ENCODE measurements around the gene KCNK1. TPM values are rescaled to one million over a fixed set of nuclear protein-coding genes. Genes with fewer than 3 reads are reported as not detected.

The KCNK1 gene
- total RNA-seq, 1 experiment from 2014 or later, result 31.1 TPM

DNA sequence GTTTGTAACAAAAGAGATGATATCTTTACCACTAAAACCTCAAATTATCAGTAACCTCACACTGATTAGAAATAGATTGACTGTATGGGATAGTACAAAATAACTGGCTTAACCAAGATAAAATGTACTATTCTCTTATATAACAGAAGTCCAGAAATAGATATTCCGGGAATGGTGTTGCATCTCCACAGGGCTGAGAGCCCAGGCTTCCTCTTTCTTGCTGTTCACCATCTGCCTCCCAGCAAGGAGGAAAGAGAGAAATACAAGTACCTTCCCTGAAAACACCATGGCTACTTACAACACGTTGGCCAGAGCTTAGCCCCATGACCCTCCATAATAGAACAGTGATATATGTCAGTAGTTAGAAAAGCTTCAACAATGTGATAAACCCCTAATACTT, 47.0 kb upstream of the KCNK1 start:
- no peak for ATAC-seq
- no peaks in the 10 kb centered on the region for H3K9me2 ChIP-seq (replicated peaks; ENCODE audit: low read length)
- no peak overlapping the region for H3K4me3 ChIP-seq (ENCODE audit: low read length)

DNA sequence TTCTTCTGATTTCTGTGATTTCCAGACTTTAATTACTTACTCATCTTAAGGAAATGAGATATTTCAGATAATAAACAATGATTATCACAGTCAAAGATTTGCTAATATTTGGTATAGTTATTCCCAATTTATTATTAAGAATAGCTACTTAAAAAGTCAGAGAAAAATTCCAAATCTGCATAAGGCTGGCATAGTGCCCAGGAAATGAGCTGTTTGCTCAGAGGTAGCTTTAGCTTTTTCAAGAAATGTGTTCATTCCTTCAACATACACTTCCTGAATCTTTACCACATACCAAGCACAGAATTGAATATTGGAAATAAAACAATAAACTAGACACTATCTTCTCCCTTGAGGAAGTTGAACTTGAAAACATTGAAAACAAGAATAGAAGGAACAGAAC, 44.3 kb upstream of the KCNK1 start:
- Histone ChIP-seq H3K79me2 (ENCODE audit: low read length) (no peaks in the 10 kb centered on the region), H3K27ac (ENCODE audit: low read length) (no peak overlapping the region), H3K9me2 (replicated peaks; ENCODE audit: low read length) (no peaks in the 10 kb centered on the region), H3K36me3 (ENCODE audit: low read depth, low read length) (no peaks in the 10 kb centered on the region), H4K20me1 (ENCODE audit: low read length) (no peaks in the 10 kb centered on the region), H3K9ac (ENCODE audit: low read length) (no peak overlapping the region), H3K9me3 (ENCODE audit: low read length) (no peaks in the 10 kb centered on the region), H3K4me1 (ENCODE audit: insufficient read depth, low read length) (no peaks in the 10 kb centered on the region), H2AFZ (ENCODE audit: low read length) (no peak overlapping the region), H3K4me2 (ENCODE audit: low read length) (no peak overlapping the region), H3K4me3 (ENCODE audit: low read length) (no peak overlapping the region), H3F3A (ENCODE audit: low read length, unreplicated experiment) (no peaks in the 10 kb centered on the region), H3K27me3 (ENCODE audit: low read length) (no peaks in the 10 kb centered on the region)
- intact Hi-C loops (cut with micrococcal nuclease), result no loop called here
- no peak for ATAC-seq
- CTCF ChIA-PET, result no interaction called here
- POLR2A ChIA-PET (ENCODE audit: unreplicated experiment), result interaction anchor here (0.6 kb wide), 1 partner anchor 338 kb away, joined by 4 read pairs; no protein-coding TSS in a partner anchor
- no TSS peak for BruUV-seq (replicated peaks)
- DNase-seq, result peak; percentile 32
- no peak for TF ChIP-seq EZH2phosphoT487 (IDR thresholded peaks at IDR 0.05; ENCODE audit: borderline replicate concordance, low read length)
- TF ChIP-seq, protein P1, sequence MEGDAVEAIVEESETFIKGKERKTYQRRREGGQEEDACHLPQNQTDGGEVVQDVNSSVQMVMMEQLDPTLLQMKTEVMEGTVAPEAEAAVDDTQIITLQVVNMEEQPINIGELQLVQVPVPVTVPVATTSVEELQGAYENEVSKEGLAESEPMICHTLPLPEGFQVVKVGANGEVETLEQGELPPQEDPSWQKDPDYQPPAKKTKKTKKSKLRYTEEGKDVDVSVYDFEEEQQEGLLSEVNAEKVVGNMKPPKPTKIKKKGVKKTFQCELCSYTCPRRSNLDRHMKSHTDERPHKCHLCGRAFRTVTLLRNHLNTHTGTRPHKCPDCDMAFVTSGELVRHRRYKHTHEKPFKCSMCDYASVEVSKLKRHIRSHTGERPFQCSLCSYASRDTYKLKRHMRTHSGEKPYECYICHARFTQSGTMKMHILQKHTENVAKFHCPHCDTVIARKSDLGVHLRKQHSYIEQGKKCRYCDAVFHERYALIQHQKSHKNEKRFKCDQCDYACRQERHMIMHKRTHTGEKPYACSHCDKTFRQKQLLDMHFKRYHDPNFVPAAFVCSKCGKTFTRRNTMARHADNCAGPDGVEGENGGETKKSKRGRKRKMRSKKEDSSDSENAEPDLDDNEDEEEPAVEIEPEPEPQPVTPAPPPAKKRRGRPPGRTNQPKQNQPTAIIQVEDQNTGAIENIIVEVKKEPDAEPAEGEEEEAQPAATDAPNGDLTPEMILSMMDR (conservative IDR thresholded peaks at IDR 0.05; ENCODE audit: low read depth, low read length), result no peak

More for the DNA sequence above, 47.0 kb upstream of the KCNK1 start:
- Histone ChIP-seq H3K9me3 (ENCODE audit: low read length) (peaks cover 9% of the 10 kb centered on the region), H3K4me2 (ENCODE audit: low read length) (no peak overlapping the region), H3K9ac (ENCODE audit: low read length) (no peak overlapping the region), H3F3A (ENCODE audit: low read length, unreplicated experiment) (no peaks in the 10 kb centered on the region), H3K36me3 (ENCODE audit: low read depth, low read length) (no peaks in the 10 kb centered on the region), H4K20me1 (ENCODE audit: low read length) (no peaks in the 10 kb centered on the region), H3K4me1 (ENCODE audit: insufficient read depth, low read length) (no peaks in the 10 kb centered on the region), H3K27ac (ENCODE audit: low read length) (no peak overlapping the region), H3K27me3 (ENCODE audit: low read length) (no peaks in the 10 kb centered on the region), H2AFZ (ENCODE audit: low read length) (no peak overlapping the region), H3K79me2 (ENCODE audit: low read length) (no peaks in the 10 kb centered on the region)
- intact Hi-C loops (cut with micrococcal nuclease), result no loop called here
- ChIA-PET POLR2A (ENCODE audit: unreplicated experiment) (no interaction called here), CTCF (no interaction called here)
- no TSS peak for BruUV-seq (replicated peaks)
- TF ChIP-seq EZH2 (IDR thresholded peaks at IDR 0.05; ENCODE audit: low read length, unreplicated experiment) (no peak), EZH2phosphoT487 (IDR thresholded peaks at IDR 0.05; ENCODE audit: borderline replicate concordance, low read length) (no peak)
- TF ChIP-seq, protein P1 (conservative IDR thresholded peaks at IDR 0.05; ENCODE audit: low read depth, low read length), result no peak
- no peak for DNase-seq

DNA sequence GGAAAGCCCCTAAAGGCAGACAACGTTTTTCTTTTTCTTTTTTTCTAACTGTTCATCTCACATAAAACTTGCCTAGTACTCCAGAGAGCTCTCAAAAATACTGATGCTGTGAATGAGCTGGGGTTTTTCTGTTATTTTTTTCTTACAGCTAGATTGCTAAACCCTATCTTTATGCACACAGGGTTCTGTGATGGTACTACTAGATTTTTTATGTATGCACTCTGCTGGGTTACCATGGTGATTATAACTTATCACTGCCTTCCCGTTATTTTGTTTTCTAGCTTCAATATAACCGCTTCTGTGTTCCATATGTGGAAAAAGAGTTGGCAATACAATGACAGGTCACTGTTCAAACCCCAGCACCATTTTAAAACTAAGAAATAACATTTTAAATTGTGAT, 43.7 kb upstream of the KCNK1 start:
- intact Hi-C loops (cut with micrococcal nuclease), result no loop called here
- no TSS peak for BruUV-seq (replicated peaks)
- Histone ChIP-seq H3K4me1 (ENCODE audit: insufficient read depth, low read length) (no peaks in the 10 kb centered on the region), H2AFZ (ENCODE audit: low read length) (no peak overlapping the region), H3K4me3 (ENCODE audit: low read length) (no peak overlapping the region), H3K27ac (ENCODE audit: low read length) (no peak overlapping the region), H3K4me2 (ENCODE audit: low read length) (no peak overlapping the region), H3K79me2 (ENCODE audit: low read length) (no peaks in the 10 kb centered on the region), H3K9me2 (replicated peaks; ENCODE audit: low read length) (no peaks in the 10 kb centered on the region), H3K9ac (ENCODE audit: low read length) (no peak overlapping the region), H3F3A (ENCODE audit: low read length, unreplicated experiment) (no peaks in the 10 kb centered on the region), H3K27me3 (ENCODE audit: low read length) (no peaks in the 10 kb centered on the region), H4K20me1 (ENCODE audit: low read length) (no peaks in the 10 kb centered on the region), H3K9me3 (ENCODE audit: low read length) (no peaks in the 10 kb centered on the region), H3K36me3 (ENCODE audit: low read depth, low read length) (no peaks in the 10 kb centered on the region)
- TF ChIP-seq, protein P1 (conservative IDR thresholded peaks at IDR 0.05; ENCODE audit: low read depth, low read length), result no peak
- TF ChIP-seq EZH2phosphoT487 (IDR thresholded peaks at IDR 0.05; ENCODE audit: borderline replicate concordance, low read length), result no peak
- no peak for ATAC-seq
- POLR2A ChIA-PET (ENCODE audit: unreplicated experiment), result interaction anchor here (0.6 kb wide), 1 partner anchor 337 kb away, joined by 4 read pairs; no protein-coding TSS in a partner anchor
- CTCF ChIA-PET, result no interaction called here
- no peak for DNase-seq

All from PC-3 (cell line).